Stimulated activated CD8-positive, alpha-beta memory T cell treated with anti-CD3 and anti-CD28 coated beads, Interleukin-7, amount 100 ng/mL, for 4 hours (primary cell): ENCODE measurements around the gene IFNL2.
A peak's percentile ranks its signal among the peaks of the same experiment; 100 is the strongest.
"Not testable (repeated sequence)": the region's sequence is repeated elsewhere in the genome, so short reads cannot be mapped to it uniquely, and the experiment has no call there.

Experiments
- DNase-seq, 2 donors: peaks; one replicate each; pipeline ENCODE4 v3.0.0-alpha.2; 2020; ENCODE audit warnings: low read depth in 2 of 2

The IFNL2 gene

GRCh38 chr19:39297931-39298634 is 29.9 kb downstream of the IFNL2 start:
- peak; percentile 35 to 61 for DNase-seq

- no peak for DNase-seq
These were observed 31.2 kb downstream of the IFNL2 start for GRCh38 chr19:39299404-39299803.

DNA sequence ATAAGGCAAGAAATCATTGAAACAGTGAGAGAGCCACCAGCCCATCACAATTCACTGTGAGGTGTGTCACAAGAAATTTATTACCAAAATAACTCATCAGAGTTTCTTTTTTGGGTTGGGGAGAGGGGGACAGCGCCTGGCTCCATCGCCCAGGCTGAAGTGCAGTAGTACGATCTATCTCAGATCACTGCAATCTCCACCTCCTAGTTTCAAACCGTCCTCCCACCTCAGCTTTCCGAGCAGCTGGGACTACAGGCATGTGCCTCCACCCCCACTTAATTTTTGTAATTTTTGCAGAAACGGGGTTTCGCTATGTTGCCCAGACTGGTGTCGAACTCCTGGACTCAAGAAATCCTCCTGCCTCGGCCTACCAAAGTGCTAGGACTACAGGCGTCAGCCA is 31.6 kb downstream of the IFNL2 start:
- no peak for DNase-seq

- no peak for DNase-seq
These were observed 32.8 kb downstream of the IFNL2 start for GRCh38 chr19:39301021-39301420.

- no peak for DNase-seq
These were observed 33.4 kb downstream of the IFNL2 start for GRCh38 chr19:39301562-39301961.

GRCh38 chr19:39303373-39304184 is 35.4 kb downstream of the IFNL2 start:
- DNase-seq: no peak

- DNase-seq: no peak
These were observed 36.0 kb downstream of the IFNL2 start for GRCh38 chr19:39304185-39304513.

DNA sequence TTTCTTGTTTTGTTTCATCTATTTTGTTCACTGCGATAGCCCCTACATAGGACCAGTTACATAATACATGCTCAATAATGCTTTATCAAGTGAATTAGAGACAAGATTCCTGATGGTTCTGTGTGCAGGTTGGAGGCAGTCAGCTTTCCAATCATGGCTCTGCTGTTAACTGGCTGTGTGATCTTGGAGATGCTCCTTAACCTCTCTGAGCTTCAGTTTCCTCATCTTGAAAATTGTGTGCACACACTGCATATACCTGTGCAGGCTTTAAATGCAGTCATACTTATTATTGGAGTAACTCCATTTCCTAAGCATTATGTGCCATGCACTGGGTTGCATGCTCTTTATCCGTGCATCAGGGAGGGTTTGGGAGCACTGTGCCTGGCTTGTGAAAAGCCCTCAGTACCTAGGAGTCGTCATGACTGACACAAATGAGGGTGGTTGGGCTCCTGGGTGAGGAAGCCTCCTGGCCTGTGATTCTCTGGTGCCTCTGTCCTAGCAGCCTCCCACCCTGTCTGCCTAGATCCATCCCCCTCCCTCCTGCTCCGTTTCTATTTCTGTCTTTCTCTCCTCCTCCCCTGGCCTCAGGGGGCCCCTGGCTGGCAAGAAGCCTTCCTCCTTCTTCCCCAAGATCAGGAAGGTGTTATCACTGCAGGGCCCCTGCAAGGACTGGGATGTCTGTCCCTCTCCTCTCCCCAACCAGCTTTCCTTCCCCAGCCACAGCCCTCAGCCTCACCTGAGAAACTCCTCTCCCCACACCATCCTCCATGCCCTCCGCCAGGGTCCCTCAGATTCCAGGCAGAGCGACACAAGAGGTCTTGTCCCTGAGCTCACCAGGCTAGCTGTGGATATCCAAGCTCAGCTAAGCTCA is 36.7 kb downstream of the IFNL2 start:
- no peak for DNase-seq

GRCh38 chr19:39306075-39306474 is 37.9 kb downstream of the IFNL2 start:
- DNase-seq: no peak

- no peak for DNase-seq
These were observed 39.0 kb downstream of the IFNL2 start for GRCh38 chr19:39307046-39307821.

GRCh38 chr19:39307822-39308530 is 39.8 kb downstream of the IFNL2 start:
- DNase-seq: no peak

DNA sequence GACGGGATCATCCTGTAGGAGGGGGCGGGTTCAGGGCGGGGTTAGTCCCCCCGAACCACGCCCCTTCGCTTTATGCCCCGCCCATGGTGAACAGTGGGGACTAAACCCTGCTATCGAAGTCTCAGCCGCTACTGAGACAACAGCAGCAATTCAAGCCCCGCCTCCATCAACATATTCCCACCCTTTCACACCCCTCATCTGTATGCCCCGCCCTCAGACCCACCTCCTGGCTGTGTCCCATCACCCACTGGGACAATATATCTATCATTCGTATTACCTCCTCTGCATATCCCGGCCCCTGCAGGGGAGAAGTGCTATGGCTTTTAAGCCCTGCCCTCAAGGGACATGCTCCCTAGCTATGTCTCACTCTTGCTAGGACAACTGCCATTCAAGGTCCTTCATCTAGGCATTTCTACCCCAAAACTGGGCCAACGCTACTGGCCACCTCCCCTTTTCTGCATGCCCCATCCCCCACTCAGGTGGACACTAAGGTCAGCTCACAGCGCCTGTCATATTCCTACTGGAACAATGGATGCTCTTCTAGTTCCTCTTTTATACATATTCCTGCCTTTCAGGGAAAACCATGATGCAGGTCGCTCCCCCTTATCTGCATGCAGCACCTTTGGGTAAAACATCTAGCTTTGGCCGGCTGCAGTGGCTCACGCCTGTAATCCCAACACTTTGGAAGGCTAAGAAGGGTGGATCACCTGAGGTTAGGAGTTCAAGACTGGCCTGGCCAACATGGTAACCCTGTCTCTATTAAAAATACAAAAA is 40.5 kb downstream of the IFNL2 start:
- DNase-seq: no peak

DNA sequence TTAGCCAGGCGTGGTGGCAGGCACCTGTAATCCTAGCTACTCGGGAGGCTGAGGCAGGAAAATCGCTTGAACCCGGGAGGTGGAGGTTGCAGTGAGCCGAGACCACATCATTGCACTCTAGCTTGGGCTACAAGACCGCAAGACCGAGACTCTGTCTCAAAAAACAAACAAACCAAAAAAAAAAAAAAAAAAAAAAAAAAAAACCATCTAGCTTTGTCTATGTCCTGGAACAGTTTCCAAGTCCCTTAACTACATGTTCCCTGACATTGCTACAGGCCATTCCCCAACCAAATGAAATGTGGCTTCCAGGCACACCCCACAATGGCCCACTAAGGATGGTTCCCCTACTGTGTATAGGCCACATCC is 41.1 kb downstream of the IFNL2 start:
- not testable (repeated sequence) for DNase-seq

GRCh38 chr19:39310558-39311311 is 42.5 kb downstream of the IFNL2 start:
- DNase-seq: no peak

DNA sequence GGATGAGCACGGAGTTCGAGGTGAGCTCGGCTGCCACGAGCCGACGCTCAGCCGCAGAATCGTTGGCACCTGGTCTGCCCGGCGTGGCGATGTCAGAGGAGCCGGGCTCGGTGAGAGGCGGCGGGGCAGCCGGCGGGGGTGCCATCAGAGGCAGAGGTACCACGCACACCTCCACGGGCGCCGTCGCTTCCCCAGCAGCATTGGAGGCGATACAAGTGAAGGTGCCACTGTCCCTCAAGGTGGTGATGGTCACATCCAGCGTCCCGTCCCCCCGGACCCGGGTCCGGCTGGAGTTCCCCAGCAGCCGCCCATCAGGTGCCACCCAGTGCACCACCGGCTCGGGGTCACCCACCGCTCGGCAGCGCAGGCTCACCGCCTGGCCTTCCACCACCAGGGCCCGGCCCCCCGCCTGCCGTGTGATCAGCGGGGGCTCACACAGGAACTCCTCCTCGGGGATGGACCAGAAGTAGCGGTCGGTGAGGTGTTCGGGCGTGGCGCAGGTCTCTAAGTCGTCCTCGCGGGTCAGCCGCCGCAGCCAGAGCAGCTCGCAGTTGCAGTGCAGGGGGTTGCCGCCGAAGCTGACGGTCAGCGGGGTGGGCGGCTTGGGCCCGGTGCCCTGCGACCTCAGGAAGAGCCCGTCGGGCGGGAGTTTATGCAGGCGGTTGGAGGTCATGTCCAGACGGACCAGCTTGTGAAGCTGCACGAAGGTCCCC is 46.0 kb downstream of the IFNL2 start:
- DNase-seq: no peak

- no peak for DNase-seq
These were observed 47.7 kb downstream of the IFNL2 start for GRCh38 chr19:39315933-39316332.

- no peak for DNase-seq
These were observed 48.6 kb downstream of the IFNL2 start for GRCh38 chr19:39316627-39317321.

GRCh38 chr19:39317476-39317875 is 49.3 kb downstream of the IFNL2 start:
- DNase-seq: no peak
